A549 (cell line): ENCODE measurements around the gene GRIK4.

Experiments used
- BHLHE40 ChIP-seq: IDR thresholded peaks from 2 replicates; pipeline ENCODE4 v1.6.1; 2012; ENCODE audit warnings: low read depth, low read length, inconsistent platforms
- FOXS1 ChIP-seq: fragments of 250-450 bp; sonication (Bioruptor Pico); IDR thresholded peaks from 2 replicates; pipeline ENCODE4 v1.5.0; 2020; ENCODE audit warnings: mild to moderate bottlenecking, moderate library complexity
- KDM1A ChIP-seq: fragments of 200-600 bp; sonication (generic); IDR thresholded peaks from 2 replicates; pipeline ENCODE4 v1.6.1; 2016; ENCODE audit warnings: low read depth, mild to moderate bottlenecking
- RAD21 ChIP-seq, 2 experiments: fragments of >200 bp in 1 of 2; sonication (Bioruptor Twin) in 1 of 2; formaldehyde crosslinking in 1 of 2; IDR thresholded peaks in 1 of 2; conservative IDR thresholded peaks in 1 of 2; 2 replicates in 1 of 2; 3 replicates in 1 of 2; pipeline ENCODE4 v1.6.1; 2012 to 2018; ENCODE audit warnings: inconsistent platforms in 1 of 2
- TF ChIP-seq, protein P1 (sequence below): fragments of 250-450 bp; sonication (Bioruptor Pico); IDR thresholded peaks from 2 replicates; pipeline ENCODE4 v1.5.0; 2020; ENCODE audit warnings: low read depth, mild to moderate bottlenecking, moderate library complexity
- TF ChIP-seq, protein P2 (sequence below): fragments of >200 bp; sonication (Bioruptor Twin); formaldehyde crosslinking; IDR thresholded peaks from 3 replicates; pipeline ENCODE4 v1.5.1; 2016

DNA sequence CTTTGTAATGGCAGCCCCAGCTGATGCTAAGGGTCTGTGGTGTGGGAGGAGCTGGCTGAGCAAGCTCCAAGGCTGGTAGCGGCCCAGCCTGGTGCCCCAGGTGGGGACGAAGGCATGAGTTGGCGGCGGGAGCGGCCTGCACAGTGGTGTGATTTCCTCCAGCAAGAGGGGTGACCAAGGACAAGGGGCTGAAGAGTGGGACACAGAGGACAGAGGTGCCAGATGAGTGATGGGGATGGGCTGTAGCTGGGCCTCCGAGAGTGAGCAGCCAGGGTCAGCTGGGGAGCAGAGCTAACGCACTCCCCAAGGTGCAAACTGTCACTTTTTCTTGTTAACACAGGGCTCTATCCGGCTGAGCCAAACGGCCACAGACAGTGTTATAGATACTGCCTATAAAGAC, 283.2 kb downstream of the GRIK4 start:
- TF ChIP-seq, protein P1, sequence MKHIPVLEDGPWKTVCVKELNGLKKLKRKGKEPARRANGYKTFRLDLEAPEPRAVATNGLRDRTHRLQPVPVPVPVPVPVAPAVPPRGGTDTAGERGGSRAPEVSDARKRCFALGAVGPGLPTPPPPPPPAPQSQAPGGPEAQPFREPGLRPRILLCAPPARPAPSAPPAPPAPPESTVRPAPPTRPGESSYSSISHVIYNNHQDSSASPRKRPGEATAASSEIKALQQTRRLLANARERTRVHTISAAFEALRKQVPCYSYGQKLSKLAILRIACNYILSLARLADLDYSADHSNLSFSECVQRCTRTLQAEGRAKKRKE (CRISPR knock-in tag) = no peak
- TF ChIP-seq BHLHE40 (no peak), RAD21 (conservative IDR thresholded peaks at IDR 0.05 in 1 of 2, IDR thresholded peaks at IDR 0.05 in 1 of 2) (no peak), FOXS1 (CRISPR knock-in tag) (no peak), KDM1A (no peak)
- TF ChIP-seq, protein P2, sequence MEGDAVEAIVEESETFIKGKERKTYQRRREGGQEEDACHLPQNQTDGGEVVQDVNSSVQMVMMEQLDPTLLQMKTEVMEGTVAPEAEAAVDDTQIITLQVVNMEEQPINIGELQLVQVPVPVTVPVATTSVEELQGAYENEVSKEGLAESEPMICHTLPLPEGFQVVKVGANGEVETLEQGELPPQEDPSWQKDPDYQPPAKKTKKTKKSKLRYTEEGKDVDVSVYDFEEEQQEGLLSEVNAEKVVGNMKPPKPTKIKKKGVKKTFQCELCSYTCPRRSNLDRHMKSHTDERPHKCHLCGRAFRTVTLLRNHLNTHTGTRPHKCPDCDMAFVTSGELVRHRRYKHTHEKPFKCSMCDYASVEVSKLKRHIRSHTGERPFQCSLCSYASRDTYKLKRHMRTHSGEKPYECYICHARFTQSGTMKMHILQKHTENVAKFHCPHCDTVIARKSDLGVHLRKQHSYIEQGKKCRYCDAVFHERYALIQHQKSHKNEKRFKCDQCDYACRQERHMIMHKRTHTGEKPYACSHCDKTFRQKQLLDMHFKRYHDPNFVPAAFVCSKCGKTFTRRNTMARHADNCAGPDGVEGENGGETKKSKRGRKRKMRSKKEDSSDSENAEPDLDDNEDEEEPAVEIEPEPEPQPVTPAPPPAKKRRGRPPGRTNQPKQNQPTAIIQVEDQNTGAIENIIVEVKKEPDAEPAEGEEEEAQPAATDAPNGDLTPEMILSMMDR = no peak
